DND-41 (cell line): ENCODE data around the gene PTPRN.

Source experiments
- EZH2 ChIP-seq: IDR thresholded peaks from 3 replicates; pipeline ENCODE4 v1.6.1; 2012; ENCODE audit warnings: borderline replicate concordance, low read depth, mild to moderate bottlenecking, moderate library complexity, low read length, inconsistent platforms; ENCODE audit not compliant: severe bottlenecking
- TF ChIP-seq, protein P1 (sequence below): IDR thresholded peaks from 2 replicates; pipeline ENCODE4 v1.5.1; 2012; ENCODE audit warnings: borderline replicate concordance, low read length, moderate library complexity, mild to moderate bottlenecking; ENCODE audit not compliant: poor library complexity, severe bottlenecking; ENCODE audit errors: extremely low read depth

DNA sequence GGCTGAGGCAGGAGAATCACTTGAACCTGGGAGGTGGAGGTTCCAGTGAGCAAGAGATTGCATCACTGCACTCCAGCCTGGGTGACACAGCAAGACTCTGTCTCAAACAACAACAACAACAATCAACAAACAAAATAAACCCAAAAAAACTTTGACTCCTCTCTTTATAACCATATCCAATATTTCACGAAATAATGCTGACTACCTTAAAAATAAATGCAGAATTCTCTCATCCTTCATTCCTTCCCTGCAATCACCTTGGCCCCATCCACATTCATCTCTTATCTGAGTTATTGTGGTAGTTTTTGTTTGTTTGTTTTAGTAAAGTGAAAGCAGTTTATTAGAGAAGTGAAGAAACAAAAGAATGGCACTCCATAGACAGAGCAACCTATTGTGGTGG lies 3.2 kb downstream of the PTPRN start:
- TF ChIP-seq, protein P1, sequence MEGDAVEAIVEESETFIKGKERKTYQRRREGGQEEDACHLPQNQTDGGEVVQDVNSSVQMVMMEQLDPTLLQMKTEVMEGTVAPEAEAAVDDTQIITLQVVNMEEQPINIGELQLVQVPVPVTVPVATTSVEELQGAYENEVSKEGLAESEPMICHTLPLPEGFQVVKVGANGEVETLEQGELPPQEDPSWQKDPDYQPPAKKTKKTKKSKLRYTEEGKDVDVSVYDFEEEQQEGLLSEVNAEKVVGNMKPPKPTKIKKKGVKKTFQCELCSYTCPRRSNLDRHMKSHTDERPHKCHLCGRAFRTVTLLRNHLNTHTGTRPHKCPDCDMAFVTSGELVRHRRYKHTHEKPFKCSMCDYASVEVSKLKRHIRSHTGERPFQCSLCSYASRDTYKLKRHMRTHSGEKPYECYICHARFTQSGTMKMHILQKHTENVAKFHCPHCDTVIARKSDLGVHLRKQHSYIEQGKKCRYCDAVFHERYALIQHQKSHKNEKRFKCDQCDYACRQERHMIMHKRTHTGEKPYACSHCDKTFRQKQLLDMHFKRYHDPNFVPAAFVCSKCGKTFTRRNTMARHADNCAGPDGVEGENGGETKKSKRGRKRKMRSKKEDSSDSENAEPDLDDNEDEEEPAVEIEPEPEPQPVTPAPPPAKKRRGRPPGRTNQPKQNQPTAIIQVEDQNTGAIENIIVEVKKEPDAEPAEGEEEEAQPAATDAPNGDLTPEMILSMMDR: no peak
- no peak for TF ChIP-seq EZH2
